HepG2 (cell line): ENCODE measurements around the gene SFR1. TPM values are rescaled to one million over a fixed set of nuclear protein-coding genes. Genes with fewer than 3 reads are reported as not detected.

Source experiments
- ARID2 ChIP-seq: sonication (generic); formaldehyde crosslinking; IDR thresholded peaks from 2 replicates; pipeline ENCODE4 v1.8.1; 2022; ENCODE audit warnings: mild to moderate bottlenecking, missing genetic modification reagents, borderline replicate concordance
- BATF2 ChIP-seq: sonication (generic); formaldehyde crosslinking; IDR thresholded peaks from 2 replicates; pipeline ENCODE4 v1.8.0; 2022; ENCODE audit warnings: mild to moderate bottlenecking, missing genetic modification reagents, moderate library complexity
- ETV6 ChIP-seq: sonication (generic); formaldehyde crosslinking; conservative IDR thresholded peaks from 2 replicates; pipeline ENCODE4 v1.4.0; 2020; ENCODE audit warnings: missing genetic modification reagents
- GATA4 ChIP-seq: sonication (generic); IDR thresholded peaks from 2 replicates; pipeline ENCODE4 v1.6.1; 2016; ENCODE audit warnings: antibody characterized with exemption, low read depth, borderline replicate concordance
- HINFP ChIP-seq: sonication (generic); formaldehyde crosslinking; IDR thresholded peaks from 2 replicates; pipeline ENCODE4 v1.4.0; 2020; ENCODE audit warnings: low read depth, mild to moderate bottlenecking, missing genetic modification reagents
- HNF4G ChIP-seq, 2 experiments: sonication (generic) in 1 of 2; formaldehyde crosslinking in 1 of 2; IDR thresholded peaks; 2 replicates each; pipeline versions ENCODE4 v1.4.0 to v1.6.1; 2011 to 2020; ENCODE audit warnings: borderline replicate concordance in 2 of 2, low read depth in 2 of 2, mild to moderate bottlenecking in 2 of 2, low read length in 1 of 2, missing genetic modification reagents in 1 of 2, moderate library complexity in 1 of 2
- MTF2 ChIP-seq: sonication (generic); formaldehyde crosslinking; IDR thresholded peaks from 2 replicates; pipeline ENCODE4 v1.5.0; 2020; ENCODE audit warnings: missing genetic modification reagents, borderline replicate concordance
- PBX3 ChIP-seq: sonication (generic); formaldehyde crosslinking; IDR thresholded peaks from 2 replicates; pipeline ENCODE4 v1.8.1; 2023; ENCODE audit warnings: missing genetic modification reagents, inconsistent platforms, borderline replicate concordance
- RAD51 ChIP-seq: fragments of 450-650 bp; IDR thresholded peaks from 2 replicates; pipeline ENCODE4 v1.6.1; 2016; ENCODE audit warnings: borderline replicate concordance
- SYNCRIP ChIP-seq: fragments of 200-400 bp; formaldehyde crosslinking; IDR thresholded peaks from 2 replicates; pipeline ENCODE4 v1.6.1; 2018; ENCODE audit warnings: mild to moderate bottlenecking, low read depth, low read length; ENCODE audit not compliant: insufficient read depth
- TBX3 ChIP-seq: fragments of 450-650 bp; IDR thresholded peaks from 2 replicates; pipeline ENCODE4 v1.6.1; 2017; ENCODE audit warnings: antibody characterized with exemption, mild to moderate bottlenecking, inconsistent platforms, borderline replicate concordance
- ZFP90 ChIP-seq: sonication (generic); formaldehyde crosslinking; IDR thresholded peaks from 2 replicates; pipeline ENCODE4 v1.8.0; 2022; ENCODE audit warnings: missing genetic modification reagents, mild to moderate bottlenecking, inconsistent platforms, borderline replicate concordance
- ZKSCAN5 ChIP-seq: sonication (generic); formaldehyde crosslinking; IDR thresholded peaks from 2 replicates; pipeline ENCODE4 v1.5.1; 2020; ENCODE audit warnings: mild to moderate bottlenecking, missing genetic modification reagents
- ZNF552 ChIP-seq: sonication (generic); formaldehyde crosslinking; IDR thresholded peaks from 2 replicates; pipeline ENCODE4 v1.9.0; 2022; ENCODE audit warnings: missing genetic modification reagents, mild to moderate bottlenecking, borderline replicate concordance
- ZNF609 ChIP-seq: sonication (generic); formaldehyde crosslinking; IDR thresholded peaks from 2 replicates; pipeline ENCODE4 v1.4.0; 2020; ENCODE audit warnings: mild to moderate bottlenecking, missing genetic modification reagents, borderline replicate concordance
- ZNF770 ChIP-seq: sonication (generic); formaldehyde crosslinking; IDR thresholded peaks from 2 replicates; pipeline ENCODE4 v1.5.0; 2020; ENCODE audit warnings: mild to moderate bottlenecking, missing genetic modification reagents
- ZNF792 ChIP-seq: IDR thresholded peaks from 2 replicates; pipeline ENCODE4 v1.6.1; 2016
- ZNF879 ChIP-seq: sonication (generic); formaldehyde crosslinking; IDR thresholded peaks from 2 replicates; pipeline ENCODE4 v1.8.1; 2023; ENCODE audit warnings: missing genetic modification reagents
- polyA plus RNA-seq, 8 experiments: library from polyadenylated mRNA; depleted of rRNA in 3 of 8; stranded (reverse) in 7 of 8; unstranded in 1 of 8; fragments of >200 nt; fragmentation: Illumina TruSeq in 4 of 8; extraction: Trizol in 4 of 8; gene quantifications; 2 replicates each; pipeline versions ENCODE4 v1.2.1 to v1.2.3, GENCODE V29; 2011 to 2016; ENCODE audit warnings: low read depth in 4 of 8, missing spikeins in 1 of 8, mixed read lengths in 1 of 8; ENCODE audit not compliant: insufficient read depth in 1 of 8
- total RNA-seq, 5 experiments: library from RNA; depleted of rRNA; stranded (reverse); fragments of >200 nt; fragmentation: Illumina TruSeq; extraction: Trizol; gene quantifications; 2 replicates each; pipeline ENCODE4 v1.2.3, GENCODE V29; 2016; ENCODE audit warnings: low read depth in 1 of 5

Gene SFR1
- total and polyA plus RNA-seq, 2 of the 13 experiments (the other 11 are each of a cell fraction or from before 2014, with no cell fraction given), result 2.2 to 6.1 TPM

- TF ChIP-seq ZNF770 (no peak), TBX3 (0 out of 2 replicates have a peak, but pooled peaks have one; percentile 1), ZNF552 (no peak), SYNCRIP (no peak), ZNF792 (CRISPR knock-in tag) (no peak), HINFP (no peak), BATF2 (CRISPR knock-in tag) (no peak), GATA4 (0 out of 2 replicates have a peak, but pooled peaks have one; percentile 57), ZNF609 (CRISPR knock-in tag) (no peak), HNF4G (IDR thresholded peaks at IDR 0.05; ENCODE audit: borderline replicate concordance, low read depth, low read length) (no peak), HNF4G (CRISPR knock-in tag; IDR thresholded peaks at IDR 0.05; ENCODE audit: borderline replicate concordance, low read depth) (no peak), MTF2 (CRISPR knock-in tag) (no peak), ETV6 (CRISPR knock-in tag) (peak; percentile 71), ARID2 (CRISPR knock-in tag) (no peak), RAD51 (no peak), ZNF879 (CRISPR knock-in tag) (no peak), ZFP90 (CRISPR knock-in tag) (peak; percentile 62; the same call in 1 of the 2 replicates), PBX3 (no peak), ZKSCAN5 (CRISPR knock-in tag) (no peak)
These were observed at the start of gene SFR1 (continued) for GRCh38 chr10:104121485-104122224.
